Neural progenitor cell (in vitro differentiated cells): ENCODE data around the gene CDH23.

Experiments
- EZH2 ChIP-seq: fragments of 200-600 bp; sonication (generic); IDR thresholded peaks from 2 replicates; pipeline ENCODE4 v1.6.1; 2017; ENCODE audit warnings: antibody characterized with exemption, mild to moderate bottlenecking, moderate library complexity
- TF ChIP-seq, protein P1 (sequence below): fragments of 200-600 bp; sonication (generic); IDR thresholded peaks from 2 replicates; pipeline ENCODE4 v1.5.1; 2017; ENCODE audit warnings: antibody characterized with exemption, mild to moderate bottlenecking

DNA sequence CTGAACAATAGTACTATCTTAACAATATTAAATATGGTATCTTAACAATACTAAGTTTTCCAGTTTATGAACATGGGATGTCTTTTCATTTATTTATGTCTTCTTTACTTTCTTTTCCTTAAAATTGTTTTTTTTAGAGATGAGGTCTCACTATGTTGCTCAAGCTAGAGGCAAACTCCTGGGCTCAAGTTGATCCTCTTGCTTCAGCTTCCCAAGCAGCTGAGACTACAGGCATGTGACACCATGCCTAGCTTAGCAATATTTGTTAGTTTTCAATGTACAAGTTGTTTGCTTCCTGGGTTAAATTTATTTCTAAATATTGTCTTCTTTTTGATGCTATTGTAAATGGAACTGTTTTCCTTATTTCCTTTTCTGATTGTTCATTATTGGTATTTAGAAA, 16.9 kb downstream of the CDH23 start:
- TF ChIP-seq, protein P1, sequence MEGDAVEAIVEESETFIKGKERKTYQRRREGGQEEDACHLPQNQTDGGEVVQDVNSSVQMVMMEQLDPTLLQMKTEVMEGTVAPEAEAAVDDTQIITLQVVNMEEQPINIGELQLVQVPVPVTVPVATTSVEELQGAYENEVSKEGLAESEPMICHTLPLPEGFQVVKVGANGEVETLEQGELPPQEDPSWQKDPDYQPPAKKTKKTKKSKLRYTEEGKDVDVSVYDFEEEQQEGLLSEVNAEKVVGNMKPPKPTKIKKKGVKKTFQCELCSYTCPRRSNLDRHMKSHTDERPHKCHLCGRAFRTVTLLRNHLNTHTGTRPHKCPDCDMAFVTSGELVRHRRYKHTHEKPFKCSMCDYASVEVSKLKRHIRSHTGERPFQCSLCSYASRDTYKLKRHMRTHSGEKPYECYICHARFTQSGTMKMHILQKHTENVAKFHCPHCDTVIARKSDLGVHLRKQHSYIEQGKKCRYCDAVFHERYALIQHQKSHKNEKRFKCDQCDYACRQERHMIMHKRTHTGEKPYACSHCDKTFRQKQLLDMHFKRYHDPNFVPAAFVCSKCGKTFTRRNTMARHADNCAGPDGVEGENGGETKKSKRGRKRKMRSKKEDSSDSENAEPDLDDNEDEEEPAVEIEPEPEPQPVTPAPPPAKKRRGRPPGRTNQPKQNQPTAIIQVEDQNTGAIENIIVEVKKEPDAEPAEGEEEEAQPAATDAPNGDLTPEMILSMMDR: no peak
- TF ChIP-seq EZH2: no peak
